Raji (cell line): ENCODE measurements around the gene CIROP.

Source experiments
- POLR2A ChIP-seq: IDR thresholded peaks from 2 replicates; pipeline ENCODE4 v1.6.1; 2011; ENCODE audit warnings: low read depth, low read length, control low read depth; ENCODE audit not compliant: insufficient read depth

CIROP gene

GRCh38 chr14:23137813-23138535 lies 33.2 kb upstream of the CIROP start:
- TF ChIP-seq POLR2A: no peak

- no peak for TF ChIP-seq POLR2A
Measured at GRCh38 chr14:23137192-23137812, 32.5 kb upstream of the CIROP start.

- TF ChIP-seq POLR2A: no peak
Measured at GRCh38 chr14:23136566-23137133, 31.9 kb upstream of the CIROP start.

- TF ChIP-seq POLR2A: no peak
Measured at GRCh38 chr14:23132970-23133369, 28.2 kb upstream of the CIROP start.

GRCh38 chr14:23131482-23131881 lies 26.7 kb upstream of the CIROP start:
- no peak for TF ChIP-seq POLR2A

GRCh38 chr14:23130871-23131270 lies 26.1 kb upstream of the CIROP start:
- TF ChIP-seq POLR2A: no peak

- no peak for TF ChIP-seq POLR2A
Measured at GRCh38 chr14:23129759-23130316, 25.0 kb upstream of the CIROP start.

- TF ChIP-seq POLR2A: no peak
Measured at GRCh38 chr14:23128969-23129758, 24.4 kb upstream of the CIROP start.

- TF ChIP-seq POLR2A: no peak
Measured at GRCh38 chr14:23127861-23128260, 23.1 kb upstream of the CIROP start.

GRCh38 chr14:23126548-23127278 lies 21.9 kb upstream of the CIROP start:
- TF ChIP-seq POLR2A: no peak

GRCh38 chr14:23125933-23126524 lies 21.2 kb upstream of the CIROP start:
- TF ChIP-seq POLR2A: no peak

GRCh38 chr14:23125011-23125410 lies 20.2 kb upstream of the CIROP start:
- TF ChIP-seq POLR2A: no peak

- TF ChIP-seq POLR2A: no peak
Measured at GRCh38 chr14:23124337-23124954, 19.7 kb upstream of the CIROP start.

- no peak for TF ChIP-seq POLR2A
Measured at GRCh38 chr14:23123419-23123818, 18.6 kb upstream of the CIROP start.
